GM12878 (cell line): Measurements from ENCODE around the gene FAR2. TPM values are rescaled to one million over a fixed set of nuclear protein-coding genes. Genes with fewer than 3 reads are reported as not detected.

ENCODE experiments used
- ATAC-seq: fragments of 200-7000 bp; cut with Tn5 transposase; 3 replicates; pipeline ENCODE4 v1.9.1; 2020; ENCODE audit warnings: mild to moderate bottlenecking, moderate library complexity
- BruUV-seq: library from RNA; stranded (reverse); fragments of 400-500 nt; replicated peaks from 2 replicates; lab custom pipeline; 2021; lab: Mats Ljungman, UMichigan
- CTCF ChIA-PET: fragments of 300-600 bp; sonication (Branson Sonifier 250); formaldehyde crosslinking; extraction: SDS; loops from one replicate; lab custom pipeline; 2021; ENCODE audit warnings: inconsistent platforms; lab: Yijun Ruan, JAX
- POLR2A ChIA-PET: fragments of 350-600 bp; formaldehyde crosslinking; extraction: SDS; loops from one replicate; lab custom pipeline; 2021; ENCODE audit warnings: inconsistent platforms; lab: Charles Lee
- RAD21 ChIA-PET: fragments of 300-600 bp; sonication (Branson Sonifier 250); formaldehyde crosslinking; loops from one replicate; lab custom pipeline; 2023; ENCODE audit warnings: antibody characterized with exemption; ENCODE audit not compliant: unreplicated experiment; lab: Charles Lee
- SMC1A ChIA-PET: fragments of 300-600 bp; sonication (Branson Sonifier 250); formaldehyde crosslinking; loops from one replicate; lab custom pipeline; 2023; ENCODE audit not compliant: unreplicated experiment, uncharacterized antibody; lab: Charles Lee
- DNase-seq: peaks from one replicate; pipeline ENCODE4 v3.0.0-alpha.2; 2011; ENCODE audit warnings: low read depth, low spot score
- FAIRE-seq: peaks from 3 replicates; lab custom pipeline; 2011; peaks lifted over from hg19 to GRCh38; lab: Jason Lieb, UNC
- H2AFZ ChIP-seq: 2 replicates; pipeline ENCODE4 v1.6.0; 2011; ENCODE audit warnings: low read depth, low read length, control low read depth; ENCODE audit not compliant: control insufficient read depth
- H3K27ac ChIP-seq: 2 replicates; pipeline ENCODE4 v1.5.1; 2011; ENCODE audit warnings: control low read depth; ENCODE audit not compliant: control insufficient read depth, insufficient read depth
- H3K27me3 ChIP-seq, 2 experiments: replicated peaks in 1 of 2; 2 replicates each; pipeline versions ENCODE4 v1.6.0 to v1.6.1; 2011; ENCODE audit warnings: low read length in 1 of 2; ENCODE audit not compliant: control insufficient read depth in 2 of 2, insufficient read depth in 2 of 2
- H3K36me3 ChIP-seq, 2 experiments: 2 replicates each; pipeline ENCODE4 v1.5.1; 2011; ENCODE audit warnings: low read length in 1 of 2; ENCODE audit not compliant: control insufficient read depth in 2 of 2, insufficient read depth in 2 of 2
- H3K4me1 ChIP-seq: 2 replicates; pipeline ENCODE4 v1.6.1; 2011; ENCODE audit warnings: mild to moderate bottlenecking, low read length, moderate library complexity, mixed read lengths; ENCODE audit not compliant: control insufficient read depth, insufficient read depth
- H3K4me2 ChIP-seq: 2 replicates; pipeline ENCODE4 v1.6.0; 2011; ENCODE audit warnings: control low read depth; ENCODE audit not compliant: control insufficient read depth, insufficient read depth
- H3K4me3 ChIP-seq: fragments of 200-600 bp; sonication (generic); 2 replicates; pipeline ENCODE4 v1.5.1; 2016
- H3K79me2 ChIP-seq: 2 replicates; pipeline ENCODE4 v1.6.0; 2011; ENCODE audit warnings: low read length; ENCODE audit not compliant: control insufficient read depth, insufficient read depth
- H3K9ac ChIP-seq: 2 replicates; pipeline ENCODE4 v1.8.0; 2011; ENCODE audit warnings: low read length, control low read depth, mixed read lengths; ENCODE audit not compliant: control insufficient read depth, insufficient read depth
- H3K9me3 ChIP-seq: replicated peaks from 3 replicates; pipeline ENCODE4 v1.5.1; 2011; ENCODE audit warnings: mild to moderate bottlenecking, low read length; ENCODE audit not compliant: control insufficient read depth, insufficient read depth
- H4K20me1 ChIP-seq: 2 replicates; pipeline ENCODE4 v1.6.0; 2011; ENCODE audit not compliant: control insufficient read depth, insufficient read depth
- BRCA1 ChIP-seq: IDR thresholded peaks from 2 replicates; pipeline ENCODE4 v1.6.1; 2011; ENCODE audit warnings: low read depth, low read length, improper control_type of control experiment
- CREM ChIP-seq: IDR thresholded peaks from 2 replicates; pipeline ENCODE4 v1.6.1; 2014; ENCODE audit warnings: antibody characterized with exemption, low read depth
- EGR1 ChIP-seq, 2 experiments: IDR thresholded peaks; 1 replicate in 1 of 2; 2 replicates in 1 of 2; pipeline ENCODE4 v1.6.1; 2011 to 2012; ENCODE audit warnings: low read depth in 2 of 2, low read length in 2 of 2, borderline replicate concordance in 1 of 2, mild to moderate bottlenecking in 1 of 2, moderate library complexity in 1 of 2
- IRF3 ChIP-seq: fragments of 450-650 bp; IDR thresholded peaks from 2 replicates; pipeline ENCODE4 v1.6.1; 2014; ENCODE audit warnings: mild to moderate bottlenecking
- NR2C2 ChIP-seq: IDR thresholded peaks from 2 replicates; pipeline ENCODE4 v1.6.1; 2011; ENCODE audit warnings: borderline replicate concordance, low read depth; ENCODE audit not compliant: control insufficient read depth, insufficient read length
- RCOR1 ChIP-seq: conservative IDR thresholded peaks from 2 replicates; pipeline ENCODE4 v1.6.1; 2012; ENCODE audit warnings: low read depth, low read length, improper control_type of control experiment
- SIN3A ChIP-seq: IDR thresholded peaks from 2 replicates; pipeline ENCODE4 v1.6.1; 2012; ENCODE audit warnings: low read depth, low read length, improper control_type of control experiment
- TCF12 ChIP-seq: IDR thresholded peaks from 2 replicates; pipeline ENCODE4 v1.6.1; 2011; ENCODE audit warnings: low read depth, mild to moderate bottlenecking, low read length
- YY1 ChIP-seq: IDR thresholded peaks from 2 replicates; pipeline ENCODE4 v1.6.1; 2011; ENCODE audit warnings: low read depth, mild to moderate bottlenecking, low read length
- WGBS: methylation state at CpG from one replicate; pipeline ENCODE4 v1.1.6; 2016; ENCODE audit warnings: low lambda C conversion rate; ENCODE audit not compliant: insufficient replicate concordance, insufficient coverage; ENCODE audit errors: missing lambda C conversion rate; 5-methylcytosine and 5-hydroxymethylcytosine counted together
- in situ Hi-C: fragments of 300-500 bp; cut with MboI; formaldehyde crosslinking; loops from 9 replicates; pipeline ENCODE4 v1.14.3; 2018; ENCODE audit warnings: mixed read lengths
- intact Hi-C: fragments of 100-400 bp; cut with micrococcal nuclease; formaldehyde crosslinking; loops from one replicate; pipeline ENCODE4 v1.14.2; 2022; ENCODE audit not compliant: unreplicated experiment
- polyA plus RNA-seq, 11 experiments: library from polyadenylated mRNA; depleted of rRNA in 4 of 11; unstranded in 6 of 11; stranded (reverse) in 5 of 11; fragments of >200 nt; fragmentation: Nextera tagmentation in 4 of 11; fragmentation: Illumina TruSeq in 1 of 11; extraction: Ambion mirVana in 4 of 11; extraction: Trizol in 1 of 11; gene quantifications; 1 replicate in 1 of 11; 2 replicates in 10 of 11; pipeline versions ENCODE4 v1.2.1 to v1.2.3, GENCODE V29; 2011 to 2016; ENCODE audit warnings: inconsistent platforms in 2 of 11, missing spikeins in 2 of 11, low read depth in 1 of 11
- total RNA-seq, 4 experiments: library from RNA; depleted of rRNA in 3 of 4; stranded (reverse); fragments of >200 nt in 3 of 4; fragmentation: Illumina TruSeq in 1 of 4; extraction: Trizol in 1 of 4; gene quantifications; 2 replicates each; pipeline versions ENCODE4 v1.2.1 to v1.2.3, GENCODE V29; 2013 to 2021
- TF ChIP-seq, protein P1 (sequence below): fragments of 450-650 bp; IDR thresholded peaks from 2 replicates; pipeline ENCODE4 v1.6.1; 2016; ENCODE audit warnings: mild to moderate bottlenecking
- TF ChIP-seq, protein P2 (sequence below), 3 experiments: IDR thresholded peaks in 2 of 3; conservative IDR thresholded peaks in 1 of 3; 2 replicates each; pipeline ENCODE4 v1.5.1; 2011; ENCODE audit warnings: low read depth in 3 of 3, low read length in 3 of 3, mild to moderate bottlenecking in 3 of 3, control low read depth in 2 of 3, moderate library complexity in 2 of 3, inconsistent platforms in 1 of 3, mixed read lengths in 1 of 3; ENCODE audit not compliant: control insufficient read depth in 2 of 3, insufficient read depth in 1 of 3; ENCODE audit errors: extremely low read depth in 1 of 3

The FAR2 gene
- total and polyA plus RNA-seq, 10 of the 15 experiments (the other 5 are each of a cell fraction or from before 2014, with no cell fraction given), result 0.50 to 1.1 (median 0.65) TPM

GRCh38 chr12:29240441-29240840, 91.4 kb downstream of the FAR2 start:
- ChIA-PET SMC1A (interaction anchor here (0.6 to 1.6 kb wide), 2 partner anchors 26 to 854 kb away, joined by 4 read pairs; no protein-coding TSS in a partner anchor), CTCF (no interaction called here), POLR2A (no interaction called here), RAD21 (no interaction called here)
- FAIRE-seq (no peak), DNase-seq (no peak), ATAC-seq (no peak)
- no peak overlapping the region for H3K9ac ChIP-seq
- H3K27ac ChIP-seq, result no peak overlapping the region
- intact Hi-C loops (no loop called here), in situ Hi-C loops (no loop called here)
- no peaks in the 10 kb centered on the region for H3K27me3 ChIP-seq
- no peak overlapping the region for H3K4me2 ChIP-seq
- 24% methylated on average over 2 of the region's 2 CpGs for WGBS
- no peak overlapping the region for H2AFZ ChIP-seq
- H3K79me2 ChIP-seq, result no peaks in the 10 kb centered on the region
- no peak overlapping the region for H3K4me3 ChIP-seq
- H3K9me3 ChIP-seq, result no peaks in the 10 kb centered on the region
- H3K36me3 ChIP-seq, result no peaks in the 10 kb centered on the region
- no peaks in the 10 kb centered on the region for H4K20me1 ChIP-seq
- TF ChIP-seq CREM, result no peak
- no peak for TF ChIP-seq EGR1 (IDR thresholded peaks at IDR 0.05; ENCODE audit: borderline replicate concordance in 1 of 2, low read depth in 2 of 2, low read length in 2 of 2)
- H3K4me1 ChIP-seq, result peaks cover 17% of the 10 kb centered on the region
- BruUV-seq, result no TSS peak

- Histone ChIP-seq H2AFZ (peak overlapping the region; percentile 68), H3K9ac (no peak overlapping the region), H3K4me3 (no peak overlapping the region), H3K36me3 (no peaks in the 10 kb centered on the region), H3K27me3 (no peaks in the 10 kb centered on the region), H3K79me2 (no peaks in the 10 kb centered on the region), H3K4me2 (0 out of 2 replicates have a peak overlapping the region, but pooled peaks have one; percentile 7), H3K27ac (peak overlapping the region; percentile 27; the same call in 1 of the 2 replicates), H4K20me1 (no peaks in the 10 kb centered on the region), H3K9me3 (no peaks in the 10 kb centered on the region), H3K4me1 (peaks cover 17% of the 10 kb centered on the region)
- ChIA-PET RAD21 (interaction anchor here (1.1 to 1.9 kb wide), 8 partner anchors 26 to 170 kb away, joined by 3 to 11 read pairs (median 6); no protein-coding TSS in a partner anchor), CTCF (interaction anchor here (0.5 to 1.6 kb wide), 8 partner anchors 21 to 1220 kb away, joined by 3 to 8 read pairs (median 4); no protein-coding TSS in a partner anchor), POLR2A (interaction anchor here (1.4 kb wide), 1 partner anchor 77 kb away, joined by 3 read pairs; no protein-coding TSS in a partner anchor), SMC1A (interaction anchor here (0.6 to 1.9 kb wide), 11 partner anchors 8 to 230 kb away, joined by 3 to 6 read pairs (median 4); no protein-coding TSS in a partner anchor)
- WGBS, result 17% methylated on average over 7 of the region's 7 CpGs
- in situ Hi-C loops, result no loop called here
- intact Hi-C loops, result no loop called here
- FAIRE-seq, result peak; percentile 18
- BruUV-seq, result no TSS peak
- peak; percentile 90 for ATAC-seq
- DNase-seq, result peak; percentile 72
- TF ChIP-seq BRCA1 (no peak), RCOR1 (no peak), SIN3A (no peak), TCF12 (0 out of 2 replicates have a peak, but pooled peaks have one; percentile 12), IRF3 (no peak), YY1 (no peak), NR2C2 (no peak)
- TF ChIP-seq, protein P1, sequence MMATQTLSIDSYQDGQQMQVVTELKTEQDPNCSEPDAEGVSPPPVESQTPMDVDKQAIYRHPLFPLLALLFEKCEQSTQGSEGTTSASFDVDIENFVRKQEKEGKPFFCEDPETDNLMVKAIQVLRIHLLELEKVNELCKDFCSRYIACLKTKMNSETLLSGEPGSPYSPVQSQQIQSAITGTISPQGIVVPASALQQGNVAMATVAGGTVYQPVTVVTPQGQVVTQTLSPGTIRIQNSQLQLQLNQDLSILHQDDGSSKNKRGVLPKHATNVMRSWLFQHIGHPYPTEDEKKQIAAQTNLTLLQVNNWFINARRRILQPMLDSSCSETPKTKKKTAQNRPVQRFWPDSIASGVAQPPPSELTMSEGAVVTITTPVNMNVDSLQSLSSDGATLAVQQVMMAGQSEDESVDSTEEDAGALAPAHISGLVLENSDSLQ, result no peak
- TF ChIP-seq, protein P2, sequence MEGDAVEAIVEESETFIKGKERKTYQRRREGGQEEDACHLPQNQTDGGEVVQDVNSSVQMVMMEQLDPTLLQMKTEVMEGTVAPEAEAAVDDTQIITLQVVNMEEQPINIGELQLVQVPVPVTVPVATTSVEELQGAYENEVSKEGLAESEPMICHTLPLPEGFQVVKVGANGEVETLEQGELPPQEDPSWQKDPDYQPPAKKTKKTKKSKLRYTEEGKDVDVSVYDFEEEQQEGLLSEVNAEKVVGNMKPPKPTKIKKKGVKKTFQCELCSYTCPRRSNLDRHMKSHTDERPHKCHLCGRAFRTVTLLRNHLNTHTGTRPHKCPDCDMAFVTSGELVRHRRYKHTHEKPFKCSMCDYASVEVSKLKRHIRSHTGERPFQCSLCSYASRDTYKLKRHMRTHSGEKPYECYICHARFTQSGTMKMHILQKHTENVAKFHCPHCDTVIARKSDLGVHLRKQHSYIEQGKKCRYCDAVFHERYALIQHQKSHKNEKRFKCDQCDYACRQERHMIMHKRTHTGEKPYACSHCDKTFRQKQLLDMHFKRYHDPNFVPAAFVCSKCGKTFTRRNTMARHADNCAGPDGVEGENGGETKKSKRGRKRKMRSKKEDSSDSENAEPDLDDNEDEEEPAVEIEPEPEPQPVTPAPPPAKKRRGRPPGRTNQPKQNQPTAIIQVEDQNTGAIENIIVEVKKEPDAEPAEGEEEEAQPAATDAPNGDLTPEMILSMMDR (IDR thresholded peaks at IDR 0.05 in 2 of 3, conservative IDR thresholded peaks at IDR 0.05 in 1 of 3; ENCODE audit: control insufficient read depth in 2 of 3, extremely low read depth in 1 of 3, insufficient read depth in 1 of 3, low read depth in 3 of 3, low read length in 3 of 3), result no peak; a peak in 1 of 6 replicates
Observed at GRCh38 chr12:29241821-29242591, 92.9 kb downstream of the FAR2 start.
